ENCODE measurements around the gene MARK4.

DNA sequence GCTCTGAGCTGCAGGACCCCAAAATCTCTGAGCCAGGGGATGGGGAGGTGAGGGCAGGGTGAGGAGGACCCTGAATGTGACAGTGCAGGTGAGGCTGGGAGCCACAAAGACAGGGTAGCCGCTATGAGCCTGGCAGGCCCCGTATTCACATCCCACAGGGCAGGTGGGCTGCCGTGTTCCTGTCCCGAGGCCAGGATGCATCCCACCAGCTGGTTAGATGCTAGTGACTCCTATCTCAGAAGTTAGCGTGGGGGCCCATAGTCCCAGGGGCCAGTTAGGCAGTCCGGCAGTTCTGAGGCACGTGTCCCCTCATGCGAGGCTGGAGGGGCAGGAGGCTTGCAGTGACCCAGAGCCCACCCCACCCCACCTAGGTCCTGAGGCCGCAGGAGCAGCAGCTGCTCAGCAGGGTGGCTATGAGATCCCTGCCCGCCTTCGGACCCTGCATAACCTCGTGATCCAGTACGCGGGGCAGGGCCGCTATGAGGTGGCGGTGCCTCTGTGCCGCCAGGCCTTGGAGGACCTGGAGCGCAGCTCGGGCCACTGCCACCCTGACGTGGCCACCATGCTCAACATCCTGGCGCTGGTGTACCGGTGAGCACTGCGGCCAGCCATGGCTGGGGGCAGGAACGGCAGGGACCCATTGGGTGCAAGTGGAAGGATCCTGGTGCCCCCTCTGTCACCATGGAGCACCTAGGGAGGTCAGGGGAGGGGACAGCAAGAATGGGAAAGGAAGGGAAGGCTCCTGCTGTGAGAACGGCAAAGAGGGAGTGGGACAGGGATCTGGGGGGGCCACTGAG, 96.7 kb downstream of the MARK4 start:
- TF ChIP-seq SPI1 (IDR thresholded peaks at IDR 0.05; ENCODE audit: borderline replicate concordance, low read depth) (no peak), POLR2AphosphoS5 (IDR thresholded peaks at IDR 0.05; ENCODE audit: low read depth) (no peak), CTCF (IDR thresholded peaks at IDR 0.05; ENCODE audit: insufficient read depth, low read length) (no peak), GABPA (IDR thresholded peaks at IDR 0.05; ENCODE audit: low read depth) (no peak)

All from HL-60 (cell line).